ENCODE results near the gene TGFB1.

DNA sequence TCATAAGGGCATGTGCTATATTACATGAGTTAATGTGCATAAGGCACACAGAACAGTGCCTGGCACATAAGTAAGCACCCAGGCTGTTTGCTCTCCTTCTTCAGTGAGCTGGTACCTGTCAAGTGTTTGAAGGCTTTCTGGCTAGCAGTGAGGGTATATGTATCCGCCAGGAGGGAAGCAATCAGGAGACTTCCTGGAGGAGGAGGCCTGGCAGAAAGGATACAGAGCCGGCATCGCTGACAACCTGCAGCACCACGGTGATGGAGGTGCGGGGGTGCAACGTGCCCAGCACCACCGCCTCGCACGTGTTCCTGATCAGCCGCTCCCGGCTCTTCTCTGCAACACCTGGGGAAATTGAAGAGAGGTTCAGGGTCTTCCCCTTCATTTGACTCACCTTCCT, 37.9 kb upstream of the TGFB1 start:
- TF ChIP-seq, protein P1, sequence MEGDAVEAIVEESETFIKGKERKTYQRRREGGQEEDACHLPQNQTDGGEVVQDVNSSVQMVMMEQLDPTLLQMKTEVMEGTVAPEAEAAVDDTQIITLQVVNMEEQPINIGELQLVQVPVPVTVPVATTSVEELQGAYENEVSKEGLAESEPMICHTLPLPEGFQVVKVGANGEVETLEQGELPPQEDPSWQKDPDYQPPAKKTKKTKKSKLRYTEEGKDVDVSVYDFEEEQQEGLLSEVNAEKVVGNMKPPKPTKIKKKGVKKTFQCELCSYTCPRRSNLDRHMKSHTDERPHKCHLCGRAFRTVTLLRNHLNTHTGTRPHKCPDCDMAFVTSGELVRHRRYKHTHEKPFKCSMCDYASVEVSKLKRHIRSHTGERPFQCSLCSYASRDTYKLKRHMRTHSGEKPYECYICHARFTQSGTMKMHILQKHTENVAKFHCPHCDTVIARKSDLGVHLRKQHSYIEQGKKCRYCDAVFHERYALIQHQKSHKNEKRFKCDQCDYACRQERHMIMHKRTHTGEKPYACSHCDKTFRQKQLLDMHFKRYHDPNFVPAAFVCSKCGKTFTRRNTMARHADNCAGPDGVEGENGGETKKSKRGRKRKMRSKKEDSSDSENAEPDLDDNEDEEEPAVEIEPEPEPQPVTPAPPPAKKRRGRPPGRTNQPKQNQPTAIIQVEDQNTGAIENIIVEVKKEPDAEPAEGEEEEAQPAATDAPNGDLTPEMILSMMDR (IDR thresholded peaks at IDR 0.05), result no peak
- TF ChIP-seq, protein P2, sequence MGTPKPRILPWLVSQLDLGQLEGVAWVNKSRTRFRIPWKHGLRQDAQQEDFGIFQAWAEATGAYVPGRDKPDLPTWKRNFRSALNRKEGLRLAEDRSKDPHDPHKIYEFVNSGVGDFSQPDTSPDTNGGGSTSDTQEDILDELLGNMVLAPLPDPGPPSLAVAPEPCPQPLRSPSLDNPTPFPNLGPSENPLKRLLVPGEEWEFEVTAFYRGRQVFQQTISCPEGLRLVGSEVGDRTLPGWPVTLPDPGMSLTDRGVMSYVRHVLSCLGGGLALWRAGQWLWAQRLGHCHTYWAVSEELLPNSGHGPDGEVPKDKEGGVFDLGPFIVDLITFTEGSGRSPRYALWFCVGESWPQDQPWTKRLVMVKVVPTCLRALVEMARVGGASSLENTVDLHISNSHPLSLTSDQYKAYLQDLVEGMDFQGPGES (IDR thresholded peaks at IDR 0.05; ENCODE audit: low read depth, low read length), result no peak
- TF ChIP-seq EP300 (IDR thresholded peaks at IDR 0.05; ENCODE audit: borderline replicate concordance in 1 of 2, low read depth in 1 of 2, low read length in 1 of 2) (no peak), NRF1 (IDR thresholded peaks at IDR 0.05; ENCODE audit: low read depth, low read length) (no peak), SMC3 (IDR thresholded peaks at IDR 0.05; ENCODE audit: low read depth, low read length) (no peak), YY1 (IDR thresholded peaks at IDR 0.05; ENCODE audit: low read depth) (no peak)
- TF ChIP-seq, protein P3, sequence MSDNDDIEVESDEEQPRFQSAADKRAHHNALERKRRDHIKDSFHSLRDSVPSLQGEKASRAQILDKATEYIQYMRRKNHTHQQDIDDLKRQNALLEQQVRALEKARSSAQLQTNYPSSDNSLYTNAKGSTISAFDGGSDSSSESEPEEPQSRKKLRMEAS (IDR thresholded peaks at IDR 0.05; ENCODE audit: low read depth), result no peak

All from SK-N-SH (cell line).